GM08714 (cell line): ENCODE measurements around the gene ABCA6.
"Not testable (repeated sequence)": the region's sequence is repeated elsewhere in the genome, so short reads cannot be mapped to it uniquely, and the experiment has no call there.

Experiments used
- H3K4me3 ChIP-seq: fragments of 200-500 bp; sonication (Bioruptor generic); 2 replicates; pipeline ENCODE4 v1.5.1; 2014; ENCODE audit warnings: mild to moderate bottlenecking, low read length, inconsistent platforms
- ZNF274 ChIP-seq: IDR thresholded peaks from 2 replicates; pipeline ENCODE4 v1.6.1; 2012; ENCODE audit warnings: mild to moderate bottlenecking, low read depth, low read length

ABCA6 gene

DNA sequence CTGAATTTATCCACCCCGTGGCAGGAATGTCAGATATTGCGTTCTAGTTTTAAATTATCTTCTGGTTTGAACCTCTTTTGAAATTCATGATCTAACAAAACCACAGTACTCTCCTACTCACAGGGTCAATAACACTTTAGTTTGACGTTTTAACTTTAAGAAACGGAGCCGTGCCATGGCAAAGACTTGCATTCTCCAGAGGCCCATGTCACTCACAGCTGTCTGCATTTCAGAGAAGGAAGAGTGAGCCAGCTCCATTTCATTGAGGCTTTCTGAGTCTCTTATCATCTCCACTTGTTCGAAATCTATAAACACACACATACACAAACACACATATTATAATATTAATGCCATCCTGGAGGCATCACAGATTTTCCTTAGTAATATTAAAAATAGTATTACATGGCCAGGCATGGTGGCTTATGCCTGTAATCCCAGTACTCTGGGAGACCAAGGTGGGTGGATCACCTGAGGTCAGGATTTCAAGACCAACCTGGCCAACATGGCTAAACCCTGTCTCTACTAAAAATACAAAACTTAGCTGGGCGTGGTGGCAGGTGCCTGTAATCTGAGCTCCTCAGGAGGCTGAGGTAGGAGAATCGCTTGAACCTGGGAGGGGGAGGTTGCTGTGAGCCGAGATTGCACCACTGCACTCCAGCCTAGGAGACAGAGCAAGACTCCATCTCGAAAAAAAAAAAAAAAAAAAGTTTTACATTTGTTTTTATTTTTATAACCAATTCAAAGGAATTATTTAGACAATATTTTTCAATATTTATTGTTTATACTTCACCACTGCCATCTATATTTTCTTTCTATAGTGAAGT lies 35.6 kb downstream of the ABCA6 start:
- TF ChIP-seq ZNF274 = no peak
- H3K4me3 ChIP-seq = no peak overlapping the region

DNA sequence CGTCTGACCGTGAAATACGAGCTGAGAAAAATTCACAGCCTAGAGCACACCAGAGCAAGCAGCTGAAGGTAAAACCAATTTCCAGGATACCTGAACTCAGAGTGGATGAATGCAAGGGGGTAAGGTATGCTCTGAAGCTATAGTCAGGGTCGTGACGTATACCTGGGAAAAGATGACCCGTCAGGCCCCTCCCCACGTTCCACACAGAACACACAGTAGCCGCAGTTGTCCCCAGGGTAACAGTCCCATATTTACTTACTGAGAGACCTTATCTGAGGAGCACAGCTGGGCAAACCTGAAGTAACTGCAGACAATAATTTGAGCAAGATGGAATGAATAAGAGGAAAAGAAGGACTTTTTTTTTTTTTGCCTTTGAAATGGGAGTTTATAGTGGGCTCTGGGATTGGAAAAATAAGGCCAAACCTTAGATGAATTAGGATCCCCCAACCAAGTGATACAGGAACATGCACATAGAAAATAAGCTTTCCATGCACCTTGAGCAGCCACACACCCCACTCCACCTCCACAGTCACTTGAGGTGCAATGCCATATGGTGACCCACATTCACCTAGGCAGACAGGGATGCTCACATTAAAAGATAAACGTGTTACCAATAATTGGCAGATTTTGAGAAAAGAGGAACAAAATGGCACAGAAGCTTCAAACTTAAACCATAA lies 38.0 kb downstream of the ABCA6 start:
- no peak overlapping the region for H3K4me3 ChIP-seq
- no peak for TF ChIP-seq ZNF274

DNA sequence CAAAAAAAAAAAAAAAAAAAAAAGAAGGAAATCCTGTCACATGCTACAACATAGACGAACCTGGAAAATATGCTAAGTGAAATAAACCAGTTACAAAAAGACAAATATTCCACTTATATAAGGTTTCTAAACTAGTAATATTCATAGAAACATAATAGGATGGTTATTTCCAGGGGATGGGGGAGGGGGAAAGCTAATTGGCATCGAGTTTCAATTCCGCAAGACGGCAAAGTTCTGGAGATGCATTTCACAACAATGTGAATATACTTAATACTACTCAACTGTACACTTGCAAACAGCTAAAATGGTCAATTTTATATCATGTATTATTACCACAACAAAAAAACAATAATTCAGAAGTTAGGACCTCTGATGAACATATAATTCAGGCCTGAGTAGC lies 43.1 kb downstream of the ABCA6 start:
- TF ChIP-seq ZNF274 = no peak
- H3K4me3 ChIP-seq = no peak overlapping the region

- TF ChIP-seq ZNF274 = no peak
- H3K4me3 ChIP-seq = no peak overlapping the region
Observed at GRCh38 chr17:69096541-69096940, 45.2 kb downstream of the ABCA6 start.

DNA sequence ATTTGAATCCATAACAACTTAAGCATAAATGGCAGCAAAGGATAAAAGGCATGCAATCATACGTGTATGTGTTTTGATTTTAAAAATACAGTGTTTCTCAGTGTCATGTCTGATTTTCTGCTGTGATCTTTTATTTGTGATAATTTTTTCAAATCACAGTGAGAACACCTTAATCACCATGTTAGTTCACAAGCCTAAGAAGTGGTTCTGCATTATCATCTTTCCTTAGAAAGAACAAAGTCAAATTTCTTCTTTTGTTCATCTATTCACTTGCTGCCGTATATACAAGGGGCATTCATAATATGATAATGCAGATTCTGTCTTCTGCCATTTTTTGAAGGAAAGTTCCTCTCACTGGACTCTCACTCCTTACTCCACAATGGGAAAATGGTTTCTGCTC lies 47.7 kb downstream of the ABCA6 start:
- TF ChIP-seq ZNF274 = no peak
- H3K4me3 ChIP-seq = no peak overlapping the region

DNA sequence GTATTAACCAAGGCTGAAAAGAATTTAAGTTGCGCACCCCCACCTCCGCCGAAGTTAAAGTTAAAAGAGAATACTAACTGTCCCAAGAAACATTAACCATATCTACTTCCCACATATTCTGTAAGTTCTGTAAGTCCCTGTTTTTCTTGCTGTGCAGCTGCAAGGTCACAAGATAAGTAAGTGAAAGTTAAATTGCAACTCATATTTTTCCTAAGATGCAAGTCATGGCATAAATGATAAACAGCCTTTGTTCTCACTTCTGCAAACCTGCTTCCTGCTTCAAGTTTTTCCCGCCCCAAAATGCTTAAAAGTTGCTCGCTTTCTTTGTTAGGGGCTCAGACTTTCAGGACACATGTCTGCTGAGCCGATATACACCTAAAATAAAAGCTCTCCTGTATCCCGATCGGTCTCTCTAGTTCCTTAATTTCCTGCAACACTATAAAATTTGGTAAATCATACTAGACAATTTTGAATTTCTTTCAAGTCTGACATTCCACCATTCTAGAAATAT lies 48.4 kb downstream of the ABCA6 start:
- H3K4me3 ChIP-seq = no peak overlapping the region
- TF ChIP-seq ZNF274 = no peak

DNA sequence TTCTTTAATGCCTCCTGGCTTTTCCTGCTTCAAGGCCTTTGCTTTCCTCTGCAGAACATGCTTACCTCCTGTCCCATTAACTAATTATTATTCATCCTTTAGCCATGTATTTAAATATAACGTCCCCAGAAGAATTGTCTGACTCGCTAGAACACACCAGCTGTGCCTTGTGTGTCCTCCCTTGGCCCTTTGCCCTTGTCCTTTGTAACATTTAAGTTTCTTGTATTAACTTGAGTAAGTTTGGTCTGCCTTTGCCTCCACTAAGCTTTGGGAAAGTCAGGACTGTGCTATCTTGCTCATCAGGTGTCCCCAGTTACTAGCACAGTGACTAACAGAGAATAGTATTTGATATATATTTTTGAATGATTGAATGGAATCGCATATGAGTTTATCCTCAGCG lies 51.3 kb downstream of the ABCA6 start:
- TF ChIP-seq ZNF274 = no peak
- no peak overlapping the region for H3K4me3 ChIP-seq

- H3K4me3 ChIP-seq = no peak overlapping the region
- TF ChIP-seq ZNF274 = no peak
Observed at GRCh38 chr17:69088643-69089200, 53.0 kb downstream of the ABCA6 start.

- TF ChIP-seq ZNF274 = no peak
- H3K4me3 ChIP-seq = no peak overlapping the region
Observed at GRCh38 chr17:69086641-69087040, 55.1 kb downstream of the ABCA6 start.

DNA sequence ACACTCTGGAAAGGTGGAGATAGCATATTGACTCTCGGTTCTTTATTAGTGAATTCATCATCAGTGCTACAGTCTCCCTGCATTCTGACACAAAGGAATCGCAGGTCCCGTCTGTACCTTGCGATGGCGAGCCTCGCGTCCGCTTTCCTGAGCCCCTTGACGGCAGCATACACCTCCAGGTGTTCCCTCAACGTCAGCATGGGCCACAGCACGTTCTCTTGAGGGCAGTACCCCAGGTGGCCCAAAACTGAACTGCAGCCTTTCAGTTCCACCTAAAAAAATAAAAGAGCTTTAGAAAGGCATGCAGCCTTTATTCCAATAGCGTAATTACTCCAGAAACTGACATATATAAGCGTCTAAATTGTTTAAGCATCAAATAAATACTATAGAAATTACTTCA lies 56.8 kb downstream of the ABCA6 start:
- no peak overlapping the region for H3K4me3 ChIP-seq
- TF ChIP-seq ZNF274 = no peak

DNA sequence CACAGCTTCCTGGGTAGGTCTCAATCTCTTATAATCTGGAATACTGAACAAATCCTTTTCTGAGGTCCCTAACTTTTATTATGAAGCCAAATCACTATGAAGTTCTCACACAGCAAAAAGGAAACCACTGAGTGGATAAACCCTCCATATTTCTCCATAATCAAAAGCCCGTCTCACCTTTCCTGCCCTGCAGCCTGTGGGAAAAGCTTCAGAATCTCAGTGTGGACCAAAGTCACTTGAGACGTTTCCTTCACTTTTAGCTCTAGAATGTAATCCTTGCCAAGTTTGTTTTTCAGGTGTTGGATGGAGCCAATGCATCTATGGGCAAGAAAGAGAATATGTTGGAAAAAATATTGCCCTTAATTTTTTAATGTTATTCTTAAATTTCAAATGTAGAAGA lies 59.0 kb downstream of the ABCA6 start:
- TF ChIP-seq ZNF274 = no peak
- no peak overlapping the region for H3K4me3 ChIP-seq

- TF ChIP-seq ZNF274 = no peak
- no peak overlapping the region for H3K4me3 ChIP-seq
Observed at GRCh38 chr17:69078864-69079263, 62.8 kb downstream of the ABCA6 start.

DNA sequence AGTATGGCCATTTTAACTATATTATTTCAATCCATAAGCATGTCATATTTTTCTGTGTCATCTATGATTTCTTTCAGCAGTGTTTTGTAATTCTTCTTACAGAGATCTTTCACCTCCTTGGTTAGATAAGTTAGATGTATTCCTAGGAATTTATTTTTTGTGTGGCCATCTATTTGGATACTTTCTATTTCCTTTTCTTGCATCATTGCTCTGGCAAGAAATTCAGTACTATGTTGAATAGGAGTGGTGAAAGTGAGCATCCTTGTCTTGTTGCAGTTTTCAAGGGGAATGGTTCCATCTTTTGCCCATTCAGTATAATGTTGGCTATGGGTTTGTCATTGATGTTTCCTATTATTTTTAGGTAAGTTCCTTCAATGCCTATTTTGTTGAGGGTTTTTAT lies 65.9 kb downstream of the ABCA6 start:
- no peak overlapping the region for H3K4me3 ChIP-seq
- no peak for TF ChIP-seq ZNF274

- H3K4me3 ChIP-seq = not testable (repeated sequence)
Observed at GRCh38 chr17:69073392-69073791, 68.3 kb downstream of the ABCA6 start.

- H3K4me3 ChIP-seq = not testable (repeated sequence)
Observed at GRCh38 chr17:69072803-69073256, 68.9 kb downstream of the ABCA6 start.

DNA sequence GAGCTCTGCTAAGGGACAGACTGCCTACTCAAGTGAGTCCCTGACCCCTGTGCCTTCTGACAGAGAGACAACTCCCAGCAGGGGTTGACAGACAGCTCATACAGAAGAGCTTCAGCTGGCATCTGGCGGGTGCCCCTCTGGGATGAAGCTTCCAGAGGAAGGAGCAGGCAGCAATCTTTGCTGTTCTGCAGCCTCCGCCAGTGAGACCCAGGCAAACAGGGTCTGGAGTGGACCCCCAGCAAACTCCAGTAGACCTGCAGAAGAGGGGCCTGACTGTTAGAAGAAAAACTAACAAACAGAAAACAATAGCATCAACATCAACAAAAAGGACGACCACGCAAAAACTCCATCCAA lies 70.5 kb downstream of the ABCA6 start:
- H3K4me3 ChIP-seq = not testable (repeated sequence)

DNA sequence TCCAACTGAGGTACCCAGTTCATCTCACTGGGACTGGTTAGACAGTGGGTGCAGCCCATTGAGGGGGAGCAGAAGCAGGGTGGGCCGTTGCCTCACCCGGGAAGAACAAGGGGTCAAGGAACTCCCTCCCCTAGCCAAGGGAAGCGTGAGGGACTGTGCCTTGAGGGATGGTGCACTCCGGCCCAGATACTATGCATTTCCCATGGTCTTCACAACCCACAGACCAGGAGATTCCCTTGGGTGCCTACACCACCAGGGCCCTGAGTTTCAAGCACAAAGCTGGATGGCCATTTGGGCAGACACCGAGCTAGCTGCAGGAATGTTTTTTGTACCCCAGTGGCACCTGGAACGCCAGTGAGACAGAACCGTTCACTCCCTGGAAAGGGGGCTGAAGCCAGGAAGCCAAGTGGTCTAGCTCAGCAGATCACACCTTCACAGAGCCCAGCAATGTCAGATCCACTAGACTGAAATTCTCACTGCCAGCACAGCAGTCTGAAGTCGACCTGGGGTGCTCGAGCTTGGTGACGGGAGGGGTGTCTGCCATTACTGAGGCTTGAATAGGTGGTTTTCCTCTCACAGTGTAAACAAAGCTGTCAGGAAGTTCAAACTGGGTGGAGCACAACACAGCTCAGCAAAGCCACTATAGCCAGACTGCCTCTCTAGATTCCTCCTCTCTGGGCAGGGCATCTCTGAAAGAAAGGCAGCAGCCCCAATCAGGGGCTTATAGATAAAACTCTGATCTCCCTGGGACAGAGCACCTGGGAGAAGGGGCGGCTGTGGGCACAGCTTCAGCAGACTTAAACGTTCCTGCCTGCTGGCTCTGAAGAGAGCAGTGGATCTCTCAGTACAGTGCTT lies 71.1 kb downstream of the ABCA6 start:
- not testable (repeated sequence) for H3K4me3 ChIP-seq
